Measurements from ENCODE around the gene RADIL.

The RADIL gene

DNA sequence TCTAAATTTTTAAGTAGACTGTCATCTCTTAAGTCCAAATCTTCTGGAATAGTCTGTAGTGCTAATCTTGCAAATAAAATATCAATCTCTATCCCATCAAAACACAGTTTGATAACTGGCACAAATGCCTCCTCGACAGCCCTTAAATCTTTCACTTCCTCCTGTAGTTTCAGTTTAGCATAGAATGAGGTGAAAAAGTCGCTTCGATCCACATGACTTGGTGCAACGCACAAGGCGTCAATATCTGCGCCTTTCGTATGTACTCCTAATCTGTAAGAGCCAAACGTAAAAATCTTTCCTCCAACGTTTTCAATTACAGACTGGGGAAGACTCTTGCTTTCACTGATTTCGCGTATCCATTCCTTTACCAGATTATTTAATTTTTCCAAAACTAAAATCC is 22.3 kb downstream of the RADIL start:
- TF ChIP-seq, protein P1, sequence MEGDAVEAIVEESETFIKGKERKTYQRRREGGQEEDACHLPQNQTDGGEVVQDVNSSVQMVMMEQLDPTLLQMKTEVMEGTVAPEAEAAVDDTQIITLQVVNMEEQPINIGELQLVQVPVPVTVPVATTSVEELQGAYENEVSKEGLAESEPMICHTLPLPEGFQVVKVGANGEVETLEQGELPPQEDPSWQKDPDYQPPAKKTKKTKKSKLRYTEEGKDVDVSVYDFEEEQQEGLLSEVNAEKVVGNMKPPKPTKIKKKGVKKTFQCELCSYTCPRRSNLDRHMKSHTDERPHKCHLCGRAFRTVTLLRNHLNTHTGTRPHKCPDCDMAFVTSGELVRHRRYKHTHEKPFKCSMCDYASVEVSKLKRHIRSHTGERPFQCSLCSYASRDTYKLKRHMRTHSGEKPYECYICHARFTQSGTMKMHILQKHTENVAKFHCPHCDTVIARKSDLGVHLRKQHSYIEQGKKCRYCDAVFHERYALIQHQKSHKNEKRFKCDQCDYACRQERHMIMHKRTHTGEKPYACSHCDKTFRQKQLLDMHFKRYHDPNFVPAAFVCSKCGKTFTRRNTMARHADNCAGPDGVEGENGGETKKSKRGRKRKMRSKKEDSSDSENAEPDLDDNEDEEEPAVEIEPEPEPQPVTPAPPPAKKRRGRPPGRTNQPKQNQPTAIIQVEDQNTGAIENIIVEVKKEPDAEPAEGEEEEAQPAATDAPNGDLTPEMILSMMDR (conservative IDR thresholded peaks at IDR 0.05; ENCODE audit: low read length), result no peak
- no peak for TF ChIP-seq EZH2phosphoT487 (IDR thresholded peaks at IDR 0.05; ENCODE audit: borderline replicate concordance)
- H3K9ac ChIP-seq (ENCODE audit: low read depth, low read length, poor library complexity, severe bottlenecking), result no peak overlapping the region
- no peaks in the 10 kb centered on the region for H3K36me3 ChIP-seq (ENCODE audit: insufficient read depth, low read length)
- no peak overlapping the region for H3K4me3 ChIP-seq (ENCODE audit: low read length, poor library complexity, severe bottlenecking)
- H3K79me2 ChIP-seq (ENCODE audit: insufficient read depth, low read length), result no peaks in the 10 kb centered on the region
- H3K4me2 ChIP-seq (ENCODE audit: low read depth, low read length, poor library complexity, severe bottlenecking), result no peak overlapping the region
- no peaks in the 10 kb centered on the region for H3K9me3 ChIP-seq (ENCODE audit: insufficient read depth, low read depth, low read length)
- H3F3A ChIP-seq (ENCODE audit: low read depth), result no peaks in the 10 kb centered on the region
- H3K9me2 ChIP-seq (replicated peaks; ENCODE audit: low read depth, low read length), result 0 out of 2 replicates have a peak, but pooled peaks cover 5% of the 10 kb centered on the region
- no peaks in the 10 kb centered on the region for H3K27me3 ChIP-seq (ENCODE audit: insufficient read depth, low read length, poor library complexity, severe bottlenecking)
- no peak overlapping the region for H2AFZ ChIP-seq (ENCODE audit: low read length)
- H4K20me1 ChIP-seq (ENCODE audit: insufficient read depth, low read length, poor library complexity, severe bottlenecking), result no peaks in the 10 kb centered on the region
- H3K4me1 ChIP-seq (ENCODE audit: insufficient read depth, low read length, poor library complexity, severe bottlenecking), result no peaks in the 10 kb centered on the region

DNA sequence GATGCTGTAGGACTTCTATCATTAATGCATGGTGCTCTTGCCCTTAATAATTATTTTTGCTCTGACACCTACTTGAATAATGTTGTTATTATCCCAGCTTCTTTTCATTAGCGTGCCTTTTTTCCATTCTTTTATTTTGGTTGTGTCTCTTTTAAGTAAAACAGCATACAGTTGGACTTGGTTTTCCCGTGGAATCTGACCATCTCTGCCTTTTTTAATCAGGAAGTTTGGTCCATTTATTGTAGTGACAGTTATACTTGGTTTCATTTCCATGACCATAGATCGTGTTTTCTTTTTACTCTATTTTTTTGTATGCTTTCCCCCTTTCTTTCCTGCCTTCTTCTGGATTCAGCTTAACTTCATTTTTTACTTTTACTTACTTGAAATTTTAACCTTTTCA is 26.3 kb downstream of the RADIL start:
- no peaks in the 10 kb centered on the region for H3K79me2 ChIP-seq (ENCODE audit: insufficient read depth, low read length)
- H3F3A ChIP-seq (ENCODE audit: low read depth), result no peaks in the 10 kb centered on the region
- no peaks in the 10 kb centered on the region for H3K9me2 ChIP-seq (replicated peaks; ENCODE audit: low read depth, low read length)
- no peaks in the 10 kb centered on the region for H3K9me3 ChIP-seq (ENCODE audit: insufficient read depth, low read depth, low read length)
- no peak overlapping the region for H3K4me2 ChIP-seq (ENCODE audit: low read depth, low read length, poor library complexity, severe bottlenecking)
- H2AFZ ChIP-seq (ENCODE audit: low read length), result no peak overlapping the region
- H3K4me1 ChIP-seq (ENCODE audit: insufficient read depth, low read length, poor library complexity, severe bottlenecking), result no peaks in the 10 kb centered on the region
- no peak overlapping the region for H3K4me3 ChIP-seq (ENCODE audit: low read length, poor library complexity, severe bottlenecking)
- H4K20me1 ChIP-seq (ENCODE audit: insufficient read depth, low read length, poor library complexity, severe bottlenecking), result no peaks in the 10 kb centered on the region
- H3K36me3 ChIP-seq (ENCODE audit: insufficient read depth, low read length), result no peaks in the 10 kb centered on the region
- no peak overlapping the region for H3K9ac ChIP-seq (ENCODE audit: low read depth, low read length, poor library complexity, severe bottlenecking)
- no peaks in the 10 kb centered on the region for H3K27me3 ChIP-seq (ENCODE audit: insufficient read depth, low read length, poor library complexity, severe bottlenecking)
- TF ChIP-seq, protein P1 (conservative IDR thresholded peaks at IDR 0.05; ENCODE audit: low read length), result no peak
- TF ChIP-seq EZH2phosphoT487 (IDR thresholded peaks at IDR 0.05; ENCODE audit: borderline replicate concordance), result no peak

DNA sequence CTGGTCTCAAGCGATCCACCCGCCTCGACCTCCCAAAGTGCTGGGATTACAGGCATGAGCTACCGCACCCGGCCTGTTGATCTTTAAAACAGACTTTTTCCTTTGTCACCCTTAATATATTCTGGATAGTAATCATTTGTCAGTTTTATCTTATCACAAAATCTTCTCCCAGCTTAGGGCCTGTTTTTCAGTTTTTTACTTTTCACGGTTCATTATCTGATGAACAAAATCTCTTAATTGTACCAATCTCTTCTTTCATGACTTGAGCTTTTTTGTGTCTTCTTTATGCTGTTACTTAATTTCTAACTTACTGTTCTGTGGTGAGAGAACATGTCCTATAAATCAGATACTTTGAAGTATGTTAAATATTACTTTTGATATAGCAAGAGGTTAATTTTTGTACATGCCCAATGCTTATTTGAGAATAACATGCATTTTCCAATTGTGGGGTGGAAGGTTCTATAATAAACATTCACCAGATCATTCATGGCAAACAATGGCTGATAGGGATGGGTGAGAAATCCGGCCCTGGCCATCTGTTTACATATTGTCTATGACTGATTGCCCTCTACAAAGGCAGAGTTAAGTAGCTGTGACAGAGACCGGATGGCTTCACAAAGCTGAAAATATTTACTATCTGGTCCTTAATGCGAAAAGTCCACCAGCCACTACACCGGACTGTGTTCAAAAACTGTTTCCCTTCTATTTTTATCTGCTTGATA is 27.0 kb downstream of the RADIL start:
- TF ChIP-seq EZH2phosphoT487 (IDR thresholded peaks at IDR 0.05; ENCODE audit: borderline replicate concordance), result no peak
- TF ChIP-seq, protein P1 (conservative IDR thresholded peaks at IDR 0.05; ENCODE audit: low read length), result no peak
- Histone ChIP-seq H4K20me1 (ENCODE audit: insufficient read depth, low read length, poor library complexity, severe bottlenecking) (no peaks in the 10 kb centered on the region), H3K79me2 (ENCODE audit: insufficient read depth, low read length) (no peaks in the 10 kb centered on the region), H3F3A (ENCODE audit: low read depth) (no peaks in the 10 kb centered on the region), H3K27me3 (ENCODE audit: insufficient read depth, low read length, poor library complexity, severe bottlenecking) (no peaks in the 10 kb centered on the region), H3K4me2 (ENCODE audit: low read depth, low read length, poor library complexity, severe bottlenecking) (no peak overlapping the region), H3K9me3 (ENCODE audit: insufficient read depth, low read depth, low read length) (peaks cover 4% of the 10 kb centered on the region; the same call in 1 of the 2 replicates), H2AFZ (ENCODE audit: low read length) (no peak overlapping the region), H3K9ac (ENCODE audit: low read depth, low read length, poor library complexity, severe bottlenecking) (no peak overlapping the region), H3K4me3 (ENCODE audit: low read length, poor library complexity, severe bottlenecking) (no peak overlapping the region), H3K9me2 (replicated peaks; ENCODE audit: low read depth, low read length) (no peaks in the 10 kb centered on the region), H3K36me3 (ENCODE audit: insufficient read depth, low read length) (no peaks in the 10 kb centered on the region), H3K4me1 (ENCODE audit: insufficient read depth, low read length, poor library complexity, severe bottlenecking) (no peaks in the 10 kb centered on the region)
